WI38 (cell line): Measurements from ENCODE around the gene SRPK3.

Experiments used
- H3K4me3 ChIP-seq: 2 replicates; pipeline ENCODE4 v1.5.1; 2011; ENCODE audit warnings: low read depth, mild to moderate bottlenecking, control low read depth, low read length
- CTCF ChIP-seq: IDR thresholded peaks from 2 replicates; pipeline ENCODE4 v1.5.1; 2012; ENCODE audit warnings: low read depth, mild to moderate bottlenecking, control low read depth, low read length

Gene SRPK3

GRCh38 chrX:153755136-153755535, 25.7 kb upstream of the SRPK3 start:
- TF ChIP-seq CTCF = no peak
- no peak overlapping the region for H3K4me3 ChIP-seq

- H3K4me3 ChIP-seq = no peak overlapping the region
- TF ChIP-seq CTCF = no peak
Observed at GRCh38 chrX:153761863-153762262, 19.0 kb upstream of the SRPK3 start.

- H3K4me3 ChIP-seq = no peak overlapping the region
- no peak for TF ChIP-seq CTCF
Observed at GRCh38 chrX:153762626-153763173, 18.1 kb upstream of the SRPK3 start.

- TF ChIP-seq CTCF = no peak
- H3K4me3 ChIP-seq = no peak overlapping the region
Observed at GRCh38 chrX:153763298-153763932, 17.4 kb upstream of the SRPK3 start.

- peak; percentile 68 for TF ChIP-seq CTCF
- no peak within 1 kb of the TSS for H3K4me3 ChIP-seq
Observed at GRCh38 chrX:153763989-153764755, 16.7 kb upstream of the SRPK3 start, which contains the start of gene PLXNB3. TSS of gene PLXNB3 (plus strand) at chrX:153764249. CDS start at chrX:153765536, 1,287 bp downstream.

- TF ChIP-seq CTCF = no peak
- H3K4me3 ChIP-seq = no peak overlapping the region
Observed at GRCh38 chrX:153764786-153765137, 16.1 kb upstream of the SRPK3 start.
